Neuron (in vitro differentiated cells): Measurements from ENCODE around the gene LINGO3.

Source experiments
- H2AFZ ChIP-seq: one replicate; pipeline ENCODE4 v1.6.1; 2013; ENCODE audit warnings: low read depth, mild to moderate bottlenecking, inconsistent platforms, low read length, moderate library complexity
- H3K27me3 ChIP-seq: one replicate; pipeline ENCODE4 v1.6.1; 2013; ENCODE audit warnings: low read length; ENCODE audit not compliant: insufficient read depth
- H3K36me3 ChIP-seq: one replicate; pipeline ENCODE4 v1.6.1; 2013; ENCODE audit warnings: low read length; ENCODE audit not compliant: insufficient read depth
- H3K4me1 ChIP-seq: one replicate; pipeline ENCODE4 v1.6.1; 2013; ENCODE audit warnings: low read length; ENCODE audit not compliant: insufficient read depth
- H3K4me3 ChIP-seq: 2 replicates; pipeline ENCODE4 v1.5.1; 2013; ENCODE audit warnings: mild to moderate bottlenecking, low read length, moderate library complexity
- H3K9me3 ChIP-seq: one replicate; pipeline ENCODE4 v1.6.1; 2013; ENCODE audit warnings: low read length

Gene LINGO3

GRCh38 chr19:2327773-2328400, 19.9 kb upstream of the LINGO3 start:
- Histone ChIP-seq H3K27me3 (no peaks in the 10 kb centered on the region), H2AFZ (peak overlapping the region; percentile 33), H3K4me3 (peak overlapping the region; percentile 62), H3K4me1 (peaks cover 44% of the 10 kb centered on the region), H3K9me3 (no peaks in the 10 kb centered on the region), H3K36me3 (peaks cover 28% of the 10 kb centered on the region)

- no peak overlapping the region for H3K4me3 ChIP-seq
Measured at GRCh38 chr19:2326699-2327360, 18.9 kb upstream of the LINGO3 start.

GRCh38 chr19:2325281-2326046, 17.5 kb upstream of the LINGO3 start:
- Histone ChIP-seq H3K36me3 (peaks cover 40% of the 10 kb centered on the region), H3K27me3 (no peaks in the 10 kb centered on the region), H3K4me1 (peaks cover 29% of the 10 kb centered on the region), H3K4me3 (no peak overlapping the region), H2AFZ (no peak overlapping the region), H3K9me3 (no peaks in the 10 kb centered on the region)

More at GRCh38 chr19:2326699-2327360, 18.9 kb upstream of the LINGO3 start:
- Histone ChIP-seq H3K4me1 (peaks cover 39% of the 10 kb centered on the region), H3K36me3 (peaks cover 36% of the 10 kb centered on the region), H3K9me3 (no peaks in the 10 kb centered on the region), H2AFZ (no peak overlapping the region), H3K27me3 (no peaks in the 10 kb centered on the region)

GRCh38 chr19:2324220-2324948, 16.4 kb upstream of the LINGO3 start:
- Histone ChIP-seq H2AFZ (no peak overlapping the region), H3K36me3 (peaks cover 40% of the 10 kb centered on the region), H3K4me3 (no peak overlapping the region), H3K27me3 (no peaks in the 10 kb centered on the region), H3K4me1 (peaks cover 19% of the 10 kb centered on the region), H3K9me3 (no peaks in the 10 kb centered on the region)

- Histone ChIP-seq H3K9me3 (no peaks in the 10 kb centered on the region), H3K27me3 (no peaks in the 10 kb centered on the region), H2AFZ (no peak overlapping the region), H3K4me3 (no peak overlapping the region), H3K36me3 (peaks cover 40% of the 10 kb centered on the region), H3K4me1 (peaks cover 17% of the 10 kb centered on the region)
Measured at GRCh38 chr19:2323707-2324106, 15.8 kb upstream of the LINGO3 start.

- Histone ChIP-seq H3K27me3 (no peaks in the 10 kb centered on the region), H3K4me3 (no peak overlapping the region), H2AFZ (no peak overlapping the region), H3K9me3 (no peaks in the 10 kb centered on the region), H3K4me1 (peaks cover 11% of the 10 kb centered on the region), H3K36me3 (peaks cover 37% of the 10 kb centered on the region)
Measured at GRCh38 chr19:2321565-2322283, 13.8 kb upstream of the LINGO3 start.

GRCh38 chr19:2320939-2321338, 13.0 kb upstream of the LINGO3 start:
- Histone ChIP-seq H3K9me3 (no peaks in the 10 kb centered on the region), H2AFZ (no peak overlapping the region), H3K4me1 (peaks cover 16% of the 10 kb centered on the region), H3K36me3 (peaks cover 34% of the 10 kb centered on the region), H3K4me3 (no peak overlapping the region), H3K27me3 (no peaks in the 10 kb centered on the region)

GRCh38 chr19:2320049-2320448, 12.1 kb upstream of the LINGO3 start:
- Histone ChIP-seq H3K9me3 (no peaks in the 10 kb centered on the region), H3K4me1 (peaks cover 16% of the 10 kb centered on the region), H3K4me3 (no peak overlapping the region), H3K36me3 (peaks cover 31% of the 10 kb centered on the region), H3K27me3 (no peaks in the 10 kb centered on the region), H2AFZ (no peak overlapping the region)

GRCh38 chr19:2319551-2319950, 11.6 kb upstream of the LINGO3 start:
- Histone ChIP-seq H3K36me3 (peaks cover 26% of the 10 kb centered on the region), H3K4me1 (peaks cover 14% of the 10 kb centered on the region), H3K4me3 (no peak overlapping the region), H3K27me3 (no peaks in the 10 kb centered on the region), H3K9me3 (no peaks in the 10 kb centered on the region), H2AFZ (no peak overlapping the region)

- H3K36me3 ChIP-seq = peaks cover 20% of the 10 kb centered on the region
Measured at GRCh38 chr19:2318923-2319322, 11.0 kb upstream of the LINGO3 start.

GRCh38 chr19:2317756-2318155, 9.8 kb upstream of the LINGO3 start:
- peaks cover 11% of the 10 kb centered on the region for H3K36me3 ChIP-seq
- H3K9me3 ChIP-seq = no peaks in the 10 kb centered on the region
- peaks cover 12% of the 10 kb centered on the region for H3K4me1 ChIP-seq
- no peak overlapping the region for H3K4me3 ChIP-seq
- no peak overlapping the region for H2AFZ ChIP-seq
- no peaks in the 10 kb centered on the region for H3K27me3 ChIP-seq

More at GRCh38 chr19:2318923-2319322, 11.0 kb upstream of the LINGO3 start:
- Histone ChIP-seq H3K9me3 (no peaks in the 10 kb centered on the region), H2AFZ (no peak overlapping the region), H3K4me3 (no peak overlapping the region), H3K27me3 (no peaks in the 10 kb centered on the region), H3K4me1 (peaks cover 12% of the 10 kb centered on the region)

GRCh38 chr19:2317300-2317699, 9.3 kb upstream of the LINGO3 start:
- Histone ChIP-seq H3K36me3 (peaks cover 7% of the 10 kb centered on the region), H3K27me3 (no peaks in the 10 kb centered on the region), H2AFZ (no peak overlapping the region), H3K4me3 (no peak overlapping the region), H3K4me1 (peaks cover 12% of the 10 kb centered on the region), H3K9me3 (no peaks in the 10 kb centered on the region)
